ENCODE measurements around the gene TMEM163.

DNA sequence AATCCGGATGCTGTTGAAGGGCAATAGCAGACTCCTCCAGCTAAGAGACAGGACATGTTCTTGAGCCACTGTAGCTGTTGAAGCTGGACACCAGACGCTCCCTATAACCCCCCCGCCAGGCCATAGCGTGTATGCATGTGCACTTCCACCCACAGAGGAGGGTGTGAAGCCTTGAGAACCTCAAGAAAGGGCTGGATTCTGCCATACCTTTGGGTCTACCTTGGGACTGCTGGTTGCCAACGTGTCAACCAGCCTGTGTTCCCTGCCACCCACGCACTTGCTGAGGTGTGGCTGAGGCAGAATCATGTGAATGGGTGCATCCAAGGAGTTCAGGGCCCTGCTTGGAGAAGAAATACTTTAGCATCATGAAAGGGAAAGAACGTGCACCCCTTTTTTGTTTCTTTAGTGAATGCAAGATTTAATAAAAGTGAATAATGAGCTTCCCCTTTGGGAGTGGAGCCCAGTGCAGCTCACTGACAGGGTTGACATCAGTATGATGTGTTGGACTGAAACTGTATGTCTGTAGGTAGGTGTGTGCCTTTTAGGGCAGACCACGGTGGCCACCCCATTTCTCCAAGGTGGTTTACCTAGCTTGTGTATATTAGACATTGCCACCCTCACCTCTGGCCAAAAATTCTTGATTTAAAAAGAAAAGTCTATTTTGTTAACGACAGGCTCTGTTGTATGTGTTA, 266.6 kb downstream of the TMEM163 start:
- TF ChIP-seq, protein P1, sequence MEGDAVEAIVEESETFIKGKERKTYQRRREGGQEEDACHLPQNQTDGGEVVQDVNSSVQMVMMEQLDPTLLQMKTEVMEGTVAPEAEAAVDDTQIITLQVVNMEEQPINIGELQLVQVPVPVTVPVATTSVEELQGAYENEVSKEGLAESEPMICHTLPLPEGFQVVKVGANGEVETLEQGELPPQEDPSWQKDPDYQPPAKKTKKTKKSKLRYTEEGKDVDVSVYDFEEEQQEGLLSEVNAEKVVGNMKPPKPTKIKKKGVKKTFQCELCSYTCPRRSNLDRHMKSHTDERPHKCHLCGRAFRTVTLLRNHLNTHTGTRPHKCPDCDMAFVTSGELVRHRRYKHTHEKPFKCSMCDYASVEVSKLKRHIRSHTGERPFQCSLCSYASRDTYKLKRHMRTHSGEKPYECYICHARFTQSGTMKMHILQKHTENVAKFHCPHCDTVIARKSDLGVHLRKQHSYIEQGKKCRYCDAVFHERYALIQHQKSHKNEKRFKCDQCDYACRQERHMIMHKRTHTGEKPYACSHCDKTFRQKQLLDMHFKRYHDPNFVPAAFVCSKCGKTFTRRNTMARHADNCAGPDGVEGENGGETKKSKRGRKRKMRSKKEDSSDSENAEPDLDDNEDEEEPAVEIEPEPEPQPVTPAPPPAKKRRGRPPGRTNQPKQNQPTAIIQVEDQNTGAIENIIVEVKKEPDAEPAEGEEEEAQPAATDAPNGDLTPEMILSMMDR (IDR thresholded peaks at IDR 0.05; ENCODE audit: low read depth, low read length), result no peak
- TF ChIP-seq POLR2A (IDR thresholded peaks at IDR 0.05; ENCODE audit: extremely low read depth, insufficient read length) (no peak), MAX (IDR thresholded peaks at IDR 0.05; ENCODE audit: low read depth, low read length) (no peak)

Data from NB4 (cell line).